Skeletal muscle cell (primary cell): Measurements from ENCODE around the gene KIF5C.
A peak's percentile ranks its signal among the peaks of the same experiment; 100 is the strongest.
"Not testable (repeated sequence)": the region's sequence is repeated elsewhere in the genome, so short reads cannot be mapped to it uniquely, and the experiment has no call there.

Experiments used
- DNase-seq: peaks from one replicate; pipeline ENCODE4 v3.0.0-alpha.2; 2010; ENCODE audit warnings: low read depth
- H3K4me3 ChIP-seq: 2 replicates; pipeline ENCODE4 v1.5.1; 2011; ENCODE audit warnings: low read depth, mild to moderate bottlenecking, control low read depth, low read length, moderate library complexity

Gene KIF5C

DNA sequence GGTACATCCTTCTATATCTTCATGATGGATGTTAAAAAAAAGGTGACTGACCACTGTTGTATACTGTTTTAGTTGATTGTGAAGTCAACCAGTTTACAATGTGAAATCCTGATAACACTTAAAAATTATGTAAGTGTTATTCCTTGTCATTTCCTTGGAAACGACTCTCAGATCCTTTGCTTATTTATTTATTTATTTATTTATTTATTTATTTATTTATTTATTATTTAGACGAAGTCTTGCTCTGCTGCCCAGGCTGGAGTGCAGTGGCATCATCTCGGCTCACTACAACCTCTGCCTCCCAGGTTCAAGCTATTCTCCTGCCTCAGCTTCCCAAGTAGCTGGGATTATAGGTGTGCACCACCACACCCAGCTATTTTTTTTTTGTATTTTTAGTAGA, 105.5 kb downstream of the KIF5C start:
- not testable (repeated sequence) for H3K4me3 ChIP-seq, DNase-seq

GRCh38 chr2:148981324-148981723, 106.3 kb downstream of the KIF5C start:
- no peak overlapping the region for H3K4me3 ChIP-seq
- DNase-seq: no peak

GRCh38 chr2:148981781-148982180, 106.8 kb downstream of the KIF5C start:
- H3K4me3 ChIP-seq: no peak overlapping the region
- no peak for DNase-seq

GRCh38 chr2:148982282-148982681, 107.3 kb downstream of the KIF5C start:
- no peak overlapping the region for H3K4me3 ChIP-seq
- no peak for DNase-seq

GRCh38 chr2:148983896-148984295, 108.9 kb downstream of the KIF5C start:
- no peak for DNase-seq
- no peak overlapping the region for H3K4me3 ChIP-seq

- no peak for DNase-seq
- no peak overlapping the region for H3K4me3 ChIP-seq
These were observed 109.4 kb downstream of the KIF5C start for GRCh38 chr2:148984449-148984848.

- DNase-seq: no peak
- no peak overlapping the region for H3K4me3 ChIP-seq
These were observed 112.3 kb downstream of the KIF5C start for GRCh38 chr2:148987286-148987685.

DNA sequence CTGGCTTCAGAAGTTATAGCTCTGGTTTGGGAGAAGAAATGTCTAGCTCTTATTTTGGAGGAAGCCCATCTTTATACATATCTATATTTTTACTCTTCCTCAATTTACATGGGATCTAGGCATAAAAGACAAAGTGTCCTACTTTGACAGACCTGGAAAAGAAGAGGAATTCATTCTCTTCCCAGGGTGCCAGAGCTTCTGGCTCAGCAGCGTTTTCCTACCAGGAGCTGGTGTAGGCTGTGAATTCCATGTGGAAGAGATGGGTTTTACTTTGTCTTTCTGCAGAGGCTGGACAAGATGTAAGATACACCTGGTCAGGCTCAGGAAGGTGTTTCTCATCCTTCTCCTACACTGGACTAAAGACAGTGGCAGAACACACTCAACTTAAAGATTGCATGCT, 113.3 kb downstream of the KIF5C start:
- DNase-seq: no peak
- no peak overlapping the region for H3K4me3 ChIP-seq

GRCh38 chr2:148989882-148990493, 115.0 kb downstream of the KIF5C start:
- DNase-seq: peak; percentile 36
- H3K4me3 ChIP-seq: no peak overlapping the region

DNA sequence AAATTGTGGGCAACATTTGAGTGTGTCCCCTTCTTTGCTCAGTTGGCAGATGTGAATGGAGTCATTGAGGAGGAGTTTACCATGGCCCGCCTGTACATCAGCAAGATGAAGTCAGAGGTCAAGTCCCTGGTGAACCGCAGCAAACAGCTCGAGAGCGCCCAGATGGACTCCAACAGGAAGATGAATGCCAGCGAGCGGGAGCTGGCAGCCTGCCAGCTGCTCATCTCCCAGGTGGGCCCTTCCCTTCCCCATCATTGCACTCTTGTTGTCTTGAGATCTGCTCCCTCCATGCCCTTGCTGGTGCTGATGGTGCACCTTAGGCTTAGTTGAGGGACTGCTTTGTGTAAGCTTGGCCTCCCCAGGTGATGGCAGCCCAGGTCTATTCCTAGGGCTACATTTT, 115.9 kb downstream of the KIF5C start:
- no peak for DNase-seq
- H3K4me3 ChIP-seq: no peak overlapping the region

DNA sequence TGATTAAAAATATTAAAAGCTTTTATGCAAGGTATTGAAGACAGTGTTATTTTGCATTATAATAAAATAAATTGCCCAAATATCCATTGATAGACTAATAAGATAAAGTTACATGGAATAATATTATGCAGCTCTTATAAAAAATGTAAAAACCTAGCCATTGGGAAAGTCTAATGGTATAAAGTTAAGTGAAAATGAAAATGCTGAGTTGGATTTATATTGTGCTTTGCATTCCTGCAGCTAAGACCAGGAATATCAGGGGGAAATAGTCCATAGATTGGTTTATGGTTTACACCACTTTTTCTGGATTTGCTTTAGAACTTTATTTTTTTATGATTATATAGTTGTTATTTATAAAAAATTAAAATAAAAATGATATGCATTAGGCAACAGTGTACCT, 117.4 kb downstream of the KIF5C start:
- DNase-seq: no peak
- H3K4me3 ChIP-seq: no peak overlapping the region

GRCh38 chr2:148993351-148993750, 118.3 kb downstream of the KIF5C start:
- no peak for DNase-seq
- H3K4me3 ChIP-seq: no peak overlapping the region

DNA sequence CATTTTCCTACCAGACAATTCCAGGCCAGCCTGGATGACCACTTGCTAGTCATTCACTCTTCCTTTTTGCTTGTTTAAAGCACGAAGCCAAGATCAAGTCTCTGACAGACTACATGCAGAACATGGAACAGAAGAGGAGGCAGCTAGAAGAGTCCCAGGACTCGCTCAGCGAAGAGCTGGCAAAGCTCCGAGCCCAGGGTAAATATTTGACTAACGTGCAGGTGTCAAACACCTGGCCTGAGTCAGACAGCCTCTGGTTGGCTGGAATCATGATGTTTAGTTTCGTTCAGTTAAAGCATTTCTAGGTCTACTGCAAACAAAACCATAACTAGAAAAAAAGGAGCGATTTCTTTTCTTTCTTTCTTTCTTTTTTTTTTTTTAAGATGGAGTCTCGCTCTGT, 119.3 kb downstream of the KIF5C start:
- no peak overlapping the region for H3K4me3 ChIP-seq
- no peak for DNase-seq

GRCh38 chr2:148996805-148997204, 121.8 kb downstream of the KIF5C start:
- H3K4me3 ChIP-seq: no peak overlapping the region
- no peak for DNase-seq

- no peak overlapping the region for H3K4me3 ChIP-seq
- DNase-seq: no peak
These were observed 123.3 kb downstream of the KIF5C start for GRCh38 chr2:148998165-148998830.

DNA sequence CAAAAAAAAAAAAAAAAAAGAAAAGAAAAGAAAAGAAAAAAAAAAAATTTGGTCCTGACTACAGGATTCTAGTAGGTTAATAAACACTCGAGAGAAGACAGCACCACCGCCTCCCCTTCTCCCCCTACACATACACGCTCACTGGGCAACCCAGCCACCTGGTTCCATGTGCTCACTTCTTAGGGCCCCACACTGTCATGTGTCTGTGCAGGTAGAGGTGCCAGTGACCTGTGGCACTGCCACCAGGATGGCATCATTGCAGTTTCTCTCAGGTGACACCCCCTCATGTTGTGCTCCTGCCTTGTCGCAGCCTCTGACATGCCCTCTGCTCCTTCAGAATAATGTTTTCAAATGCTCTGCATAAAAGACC, 123.8 kb downstream of the KIF5C start:
- no peak for DNase-seq
- H3K4me3 ChIP-seq: no peak overlapping the region

DNA sequence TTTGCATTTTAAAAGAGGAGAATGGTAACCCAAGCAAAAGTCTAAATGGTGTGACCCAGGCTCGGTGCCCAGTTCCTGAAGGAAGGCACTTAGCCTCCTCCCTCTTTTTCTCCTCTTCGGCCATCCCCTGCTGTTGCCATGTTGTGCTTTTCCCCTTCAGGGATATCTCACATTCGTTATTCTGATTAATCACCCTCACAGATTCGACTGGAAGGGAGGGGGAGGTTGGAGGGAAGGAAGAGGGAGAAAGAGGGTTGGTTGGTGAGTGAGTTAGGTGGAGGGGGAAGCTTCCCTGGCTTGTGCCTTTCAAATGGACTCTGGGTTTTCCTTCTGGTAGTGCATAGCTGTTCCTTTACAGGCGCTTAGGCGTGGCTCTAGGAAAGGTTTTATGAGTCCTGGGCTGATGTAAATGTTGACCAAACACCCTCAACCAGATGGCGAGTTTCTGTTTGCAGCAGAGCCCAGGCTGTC, 124.5 kb downstream of the KIF5C start:
- no peak for DNase-seq
- H3K4me3 ChIP-seq: no peak overlapping the region

- DNase-seq: no peak
- H3K4me3 ChIP-seq: no peak overlapping the region
These were observed 125.3 kb downstream of the KIF5C start for GRCh38 chr2:149000158-149000938.

DNA sequence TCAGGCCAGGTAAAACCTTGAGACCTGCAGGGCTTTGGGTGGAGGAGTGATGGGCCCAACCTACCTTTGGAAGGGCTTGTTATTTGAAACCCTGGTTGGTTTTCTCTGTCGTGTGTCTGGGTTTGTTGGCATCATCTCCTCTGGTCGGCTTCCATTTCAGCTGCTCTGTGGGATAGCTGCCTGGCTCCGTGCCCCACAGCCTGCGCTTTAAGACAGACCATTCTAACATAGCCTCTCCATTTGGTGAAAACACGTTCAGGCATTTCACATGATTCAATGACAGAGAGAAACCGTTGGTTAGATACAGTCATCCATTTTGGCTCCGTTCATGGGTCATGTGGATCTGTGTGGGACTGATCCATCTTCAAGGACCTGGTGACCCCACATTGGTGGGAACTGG, 126.5 kb downstream of the KIF5C start:
- no peak overlapping the region for H3K4me3 ChIP-seq
- DNase-seq: no peak

- no peak overlapping the region for H3K4me3 ChIP-seq
These were observed 127.4 kb downstream of the KIF5C start for GRCh38 chr2:149002378-149002890.

More at GRCh38 chr2:149002378-149002890, 127.4 kb downstream of the KIF5C start:
- DNase-seq: no peak
